Small intestine (tissue), 16 donors: ENCODE measurements around the gene CEBPE. TPM values are rescaled to one million over a fixed set of nuclear protein-coding genes. Genes with fewer than 3 reads are reported as not detected.

Source experiments
- DNase-seq, 2 donors: peaks; one replicate each; pipeline versions ENCODE4 v3.0.0 to v3.0.0-alpha.2; 2013
- FAIRE-seq: peaks from 2 replicates; lab custom pipeline; 2012; peaks lifted over from hg19 to GRCh38; lab: Jason Lieb, UNC
- H3K27ac ChIP-seq, 3 donors: one replicate each; pipeline ENCODE4 v1.5.1; 2013; ENCODE audit warnings: low read length in 2 of 3, mild to moderate bottlenecking in 2 of 3, control low read depth in 1 of 3, inconsistent platforms in 1 of 3, low read depth in 1 of 3, moderate library complexity in 1 of 3
- H3K27me3 ChIP-seq, 3 donors: one replicate each; pipeline ENCODE4 v1.6.1; 2013; ENCODE audit warnings: low read length in 3 of 3, inconsistent platforms in 1 of 3; ENCODE audit not compliant: control insufficient read depth in 3 of 3, insufficient read depth in 3 of 3
- H3K36me3 ChIP-seq, 3 donors: one replicate each; pipeline ENCODE4 v1.6.1; 2013; ENCODE audit warnings: low read length in 3 of 3, inconsistent platforms in 1 of 3, low read depth in 1 of 3, mild to moderate bottlenecking in 1 of 3, moderate library complexity in 1 of 3; ENCODE audit not compliant: control insufficient read depth in 3 of 3, insufficient read depth in 2 of 3
- H3K4me1 ChIP-seq, 3 donors: one replicate each; pipeline ENCODE4 v1.6.1; 2013; ENCODE audit warnings: low read length in 2 of 3, inconsistent platforms in 1 of 3, low read depth in 1 of 3, mild to moderate bottlenecking in 1 of 3, moderate library complexity in 1 of 3; ENCODE audit not compliant: control insufficient read depth in 3 of 3, insufficient read depth in 2 of 3
- H3K4me3 ChIP-seq, 3 donors: one replicate each; pipeline ENCODE4 v1.5.1; 2013; ENCODE audit warnings: low read length in 3 of 3, control low read depth in 1 of 3, inconsistent platforms in 1 of 3, low read depth in 1 of 3, mild to moderate bottlenecking in 1 of 3, moderate library complexity in 1 of 3
- H3K9me3 ChIP-seq, 2 donors: one replicate each; pipeline ENCODE4 v1.6.1; 2013; ENCODE audit warnings: low read depth in 1 of 2, low read length in 1 of 2; ENCODE audit not compliant: control insufficient read depth in 2 of 2, insufficient read depth in 1 of 2
- WGBS, 3 donors: extraction: QIAGEN DNeasy Blood & Tissue Kit; methylation state at CpG; one replicate each; pipeline ENCODE4 v1.1.7; 2013; 5-methylcytosine and 5-hydroxymethylcytosine counted together
- long read RNA-seq, 10 donors: transcript quantifications; one replicate each; lab custom pipeline, GENCODE V29; 2026
- polyA plus RNA-seq, 4 donors: library from polyadenylated mRNA; stranded (reverse) in 3 of 4; unstranded in 1 of 4; fragments of 200-250 nt in 3 of 4; fragments of 120-200 nt in 1 of 4; gene quantifications; one replicate each; pipeline versions ENCODE4 v1.2.1 to v1.2.3, GENCODE V29; 2013
- donor health status: healthy with polysubstance abuse.
- donor health status: control.
- donor health status: control.
- donor health status: Bipolar disorder and iron deficiency.
- donor health status: healthy.

The CEBPE gene
- under 1 TPM in 2 of 4 donors, not detected in 2; 0.13 to 0.81 TPM for polyA plus RNA-seq
- long read RNA-seq, donor 1 = 0 reads
- long read RNA-seq, donor 2 = 0 reads
- long read RNA-seq, donor 3 = 0 reads
- long read RNA-seq, donor 4 = 0 reads
- long read RNA-seq, donor 5 = 0 reads
- long read RNA-seq, donor 6 = 0 reads
- long read RNA-seq, donor 7 = 0 reads
- long read RNA-seq, donor 8, partial matches to known transcripts = 0 of 1 reads
- long read RNA-seq, donor 8, other reads (novel, unspliced or antisense) = 0 of 1 reads
- long read RNA-seq, donor 9 = 0 reads
- long read RNA-seq, donor 10 = 0 reads

GRCh38 chr14:23118506-23119362, at the start of gene CEBPE:
TSS of gene CEBPE (minus strand) at chr14:23119255. CDS start at chr14:23119091, 164 bp downstream.
- Histone ChIP-seq H3K9me3 (no peaks in the 10 kb centered on the region), H3K4me3 (no peak within 1 kb of the TSS), H3K27ac (peak within 1 kb of the TSS in 1 of 3 donors; percentile 3), H3K27me3 (peaks cover 0 to 4% (median 0%) of the 10 kb centered on the region in 3 donors), H3K36me3 (no peaks in the 10 kb centered on the region), H3K4me1 (peaks cover 0 to 16% (median 0%) of the 10 kb centered on the region in 3 donors)
- FAIRE-seq (no peak), DNase-seq (no peak)
- 82% methylated on average over 18 to 32 of the region's 32 CpGs for WGBS, 3 donors

DNA sequence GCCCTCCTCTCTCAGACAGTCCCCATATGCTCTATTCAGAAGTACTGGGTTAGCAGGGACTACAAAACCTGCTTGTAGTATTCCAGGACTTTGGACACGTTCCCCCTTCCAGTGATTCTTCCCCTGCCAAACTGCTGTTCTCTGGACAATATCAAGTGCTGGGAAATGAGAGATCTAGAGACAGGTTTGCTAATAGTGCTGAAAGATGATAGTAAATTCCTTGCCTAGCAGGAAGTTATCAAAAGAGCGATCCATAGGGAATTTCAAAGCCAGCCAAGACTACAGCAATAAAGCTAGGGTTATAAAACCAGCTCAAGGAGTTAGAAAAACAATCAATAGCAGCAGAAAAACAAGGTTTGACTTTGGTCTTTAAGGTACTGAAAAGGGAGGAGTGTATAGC, 49.2 kb upstream of the CEBPE start:
- H3K27ac ChIP-seq = peak overlapping the region; percentile 23 to 59 (median 30)
- FAIRE-seq (no peak), DNase-seq (peak; percentile 77 to 89)
- H3K4me3 ChIP-seq = no peak overlapping the region
- H3K9me3 ChIP-seq = no peaks in the 10 kb centered on the region
- peaks cover 2 to 55% (median 5%) of the 10 kb centered on the region in 3 donors for H3K4me1 ChIP-seq
- no peaks in the 10 kb centered on the region for H3K27me3 ChIP-seq
- H3K36me3 ChIP-seq = peaks cover 0 to 46% (median 0%) of the 10 kb centered on the region in 3 donors
- 6 to 36% (median 17%) methylated on average over 2 of the region's 2 CpGs for WGBS, 3 donors

DNA sequence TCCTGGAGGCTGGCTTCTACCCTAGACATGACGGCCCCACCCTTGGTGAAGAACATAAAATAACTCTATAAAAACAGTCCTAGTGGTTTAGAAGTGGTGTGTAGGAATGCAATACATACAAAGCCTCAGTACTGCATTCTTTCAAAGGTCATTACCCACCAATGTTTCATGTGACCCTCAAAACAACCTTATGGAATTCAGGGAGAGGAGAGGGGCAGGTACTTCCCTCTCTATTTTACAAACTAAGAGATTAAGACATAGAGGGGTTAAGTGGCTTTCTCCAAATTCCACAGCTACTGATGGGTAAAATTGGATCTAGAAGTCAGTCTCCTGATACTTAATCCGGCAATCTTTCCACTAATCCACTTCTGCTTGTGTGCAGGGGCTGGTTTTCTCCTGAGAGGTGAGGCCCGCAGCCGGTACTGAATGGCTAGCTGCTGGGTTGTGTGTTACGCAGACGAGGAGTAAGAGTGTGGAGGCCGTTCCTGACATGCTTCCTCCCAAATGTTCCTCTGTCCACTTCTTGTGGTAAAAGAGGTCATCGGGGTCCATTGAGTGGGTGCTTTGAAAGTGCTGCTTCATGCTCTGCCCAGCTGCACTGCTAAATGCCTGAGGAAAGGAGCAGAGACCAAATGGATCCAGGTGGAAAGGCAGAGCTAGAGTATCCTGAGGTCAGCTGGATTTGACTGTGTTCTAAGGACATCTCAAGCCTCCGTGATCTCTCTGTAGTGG, 48.2 kb upstream of the CEBPE start:
- FAIRE-seq (no peak), DNase-seq (no peak)
- no peaks in the 10 kb centered on the region for H3K27me3 ChIP-seq
- H3K27ac ChIP-seq = peak overlapping the region in 2 of 3 donors; percentile 22 to 23
- peaks cover 0 to 52% (median 0%) of the 10 kb centered on the region in 3 donors for H3K36me3 ChIP-seq
- 77 to 81% (median 77%) methylated on average over 9 of the region's 9 CpGs for WGBS, 3 donors
- H3K4me3 ChIP-seq = no peak overlapping the region
- H3K9me3 ChIP-seq = no peaks in the 10 kb centered on the region
- peaks cover 0 to 65% (median 6%) of the 10 kb centered on the region in 3 donors for H3K4me1 ChIP-seq

DNA sequence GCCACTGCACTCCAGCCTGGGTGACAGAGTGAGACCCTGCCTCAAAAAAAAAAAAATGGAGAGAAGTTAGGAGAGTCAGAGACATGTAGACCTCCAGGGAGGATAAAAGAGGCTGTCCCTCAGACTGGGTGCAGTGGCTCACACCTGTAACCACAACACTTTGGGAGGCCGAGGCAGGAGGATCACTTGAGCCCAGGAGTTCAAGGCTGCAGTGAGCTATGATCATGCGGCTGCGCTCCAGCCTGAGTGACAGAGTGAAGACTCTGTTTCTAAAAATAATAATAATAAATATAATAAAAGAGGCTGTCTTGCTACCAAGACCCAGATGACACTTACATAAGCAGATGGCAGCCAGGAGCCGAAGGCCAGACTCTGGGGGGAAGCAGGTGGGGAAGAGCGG, 45.9 kb upstream of the CEBPE start:
- H3K27ac ChIP-seq = peak overlapping the region in 1 of 3 donors; percentile 28
- 95 to 96% (median 96%) methylated on average over 5 of the region's 5 CpGs for WGBS, 3 donors

GRCh38 chr14:23164250-23164649, 45.2 kb upstream of the CEBPE start:
- Histone ChIP-seq H3K4me1 (peaks cover 3 to 66% (median 13%) of the 10 kb centered on the region in 3 donors), H3K27ac (peak overlapping the region; percentile 51 to 59 (median 52)), H3K4me3 (no peak overlapping the region), H3K27me3 (no peaks in the 10 kb centered on the region), H3K9me3 (no peaks in the 10 kb centered on the region), H3K36me3 (peaks cover 0 to 55% (median 2%) of the 10 kb centered on the region in 3 donors)
- FAIRE-seq (no peak), DNase-seq (peak; percentile 53 to 94)
- WGBS, 3 donors = 13 to 54% (median 27%) methylated on average over 2 of the region's 2 CpGs

More for the DNA sequence above, 45.9 kb upstream of the CEBPE start:
- H3K4me3 ChIP-seq = no peak overlapping the region
- no peaks in the 10 kb centered on the region for H3K27me3 ChIP-seq
- DNase-seq = no peak
- peaks cover 0 to 51% (median 0%) of the 10 kb centered on the region in 3 donors for H3K36me3 ChIP-seq
- H3K4me1 ChIP-seq = peaks cover 3 to 67% (median 13%) of the 10 kb centered on the region in 3 donors
- H3K9me3 ChIP-seq = no peaks in the 10 kb centered on the region
- no peak for FAIRE-seq

DNA sequence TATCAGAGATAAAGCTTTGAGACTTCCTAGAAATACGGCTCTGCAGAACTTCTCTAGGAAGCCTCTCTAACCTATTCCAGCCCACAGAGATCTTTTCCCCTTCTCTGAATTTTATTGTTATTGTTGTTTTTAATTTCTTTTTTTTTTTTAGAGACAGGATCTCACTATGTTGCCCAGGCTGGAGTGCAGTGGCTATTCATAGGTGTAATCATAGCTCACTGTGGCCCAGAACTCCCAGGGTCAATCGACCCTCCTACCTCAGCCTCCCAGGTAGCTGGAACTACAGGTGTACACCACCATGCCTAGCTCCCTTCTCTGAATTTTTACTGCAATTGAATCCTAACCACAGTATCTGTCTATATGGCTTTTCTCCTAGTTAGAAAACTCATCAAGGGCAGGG, 44.8 kb upstream of the CEBPE start:
- Histone ChIP-seq H3K9me3 (no peaks in the 10 kb centered on the region), H3K4me1 (peaks cover 3 to 61% (median 13%) of the 10 kb centered on the region in 3 donors), H3K36me3 (peaks cover 0 to 57% (median 3%) of the 10 kb centered on the region in 3 donors), H3K27me3 (no peaks in the 10 kb centered on the region), H3K4me3 (no peak overlapping the region), H3K27ac (peak overlapping the region; percentile 51 to 59 (median 52))
- DNase-seq (no peak), FAIRE-seq (no peak)
- WGBS, 3 donors = 66 to 79% (median 78%) methylated on average over 2 of the region's 2 CpGs

GRCh38 chr14:23162800-23163199, 43.7 kb upstream of the CEBPE start:
- no peaks in the 10 kb centered on the region for H3K27me3 ChIP-seq
- no peaks in the 10 kb centered on the region for H3K9me3 ChIP-seq
- H3K4me3 ChIP-seq = no peak overlapping the region
- 72 to 79% (median 75%) methylated on average over 4 of the region's 4 CpGs for WGBS, 3 donors
- H3K36me3 ChIP-seq = peaks cover 0 to 62% (median 3%) of the 10 kb centered on the region in 3 donors
- FAIRE-seq (no peak), DNase-seq (no peak)
- peaks cover 3 to 52% (median 11%) of the 10 kb centered on the region in 3 donors for H3K4me1 ChIP-seq
- no peak overlapping the region for H3K27ac ChIP-seq

- H3K4me1 ChIP-seq = peaks cover 3 to 44% (median 11%) of the 10 kb centered on the region in 3 donors
- no peaks in the 10 kb centered on the region for H3K27me3 ChIP-seq
- no peak for FAIRE-seq
- no peak for DNase-seq
- H3K4me3 ChIP-seq = no peak overlapping the region
- no peak overlapping the region for H3K27ac ChIP-seq
- 28 to 56% (median 48%) methylated on average over 5 of the region's 5 CpGs for WGBS, 3 donors
- H3K36me3 ChIP-seq = peaks cover 0 to 62% (median 3%) of the 10 kb centered on the region in 3 donors
- H3K9me3 ChIP-seq = no peaks in the 10 kb centered on the region
Measured at GRCh38 chr14:23162005-23162404, 43.0 kb upstream of the CEBPE start.
